ENCODE measurements around the gene WDR86.

DNA sequence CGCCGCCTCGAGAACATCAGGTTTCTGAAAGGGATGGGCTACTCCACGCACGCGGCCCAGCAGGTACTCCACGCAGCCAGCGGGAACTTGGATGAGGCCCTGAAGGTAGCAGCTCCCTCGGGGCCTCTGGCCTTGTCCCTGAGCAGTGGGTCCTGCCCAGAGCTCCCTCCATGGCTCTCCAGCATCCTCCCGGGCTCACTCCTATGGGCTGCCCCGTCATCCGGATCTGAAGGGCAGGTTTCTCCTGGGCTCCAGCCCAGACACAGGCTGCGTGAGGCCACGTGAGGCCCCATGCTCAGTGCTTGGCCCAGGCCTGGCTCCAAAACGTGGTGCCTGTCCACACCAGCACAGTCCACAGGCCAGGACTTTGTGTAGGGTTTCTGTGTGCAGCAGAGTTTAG is 35.7 kb downstream of the WDR86 start:
- TF ChIP-seq MXI1 (conservative IDR thresholded peaks at IDR 0.05; ENCODE audit: poor library complexity, severe bottlenecking) (no peak), TAF1 (IDR thresholded peaks at IDR 0.05; ENCODE audit: low read depth) (no peak), EP300 (conservative IDR thresholded peaks at IDR 0.05; ENCODE audit: poor library complexity, severe bottlenecking) (no peak), EZH2 (IDR thresholded peaks at IDR 0.05; ENCODE audit: borderline replicate concordance, insufficient read depth, low read length, poor library complexity, severe bottlenecking) (no peak), RAD21 (conservative IDR thresholded peaks at IDR 0.05) (no peak), CTCF (IDR thresholded peaks at IDR 0.05; ENCODE audit: poor library complexity, severe bottlenecking) (no peak), POLR2AphosphoS5 (IDR thresholded peaks at IDR 0.05) (no peak), SMC3 (conservative IDR thresholded peaks at IDR 0.05; ENCODE audit: poor library complexity) (no peak)
- TF ChIP-seq, protein P1, sequence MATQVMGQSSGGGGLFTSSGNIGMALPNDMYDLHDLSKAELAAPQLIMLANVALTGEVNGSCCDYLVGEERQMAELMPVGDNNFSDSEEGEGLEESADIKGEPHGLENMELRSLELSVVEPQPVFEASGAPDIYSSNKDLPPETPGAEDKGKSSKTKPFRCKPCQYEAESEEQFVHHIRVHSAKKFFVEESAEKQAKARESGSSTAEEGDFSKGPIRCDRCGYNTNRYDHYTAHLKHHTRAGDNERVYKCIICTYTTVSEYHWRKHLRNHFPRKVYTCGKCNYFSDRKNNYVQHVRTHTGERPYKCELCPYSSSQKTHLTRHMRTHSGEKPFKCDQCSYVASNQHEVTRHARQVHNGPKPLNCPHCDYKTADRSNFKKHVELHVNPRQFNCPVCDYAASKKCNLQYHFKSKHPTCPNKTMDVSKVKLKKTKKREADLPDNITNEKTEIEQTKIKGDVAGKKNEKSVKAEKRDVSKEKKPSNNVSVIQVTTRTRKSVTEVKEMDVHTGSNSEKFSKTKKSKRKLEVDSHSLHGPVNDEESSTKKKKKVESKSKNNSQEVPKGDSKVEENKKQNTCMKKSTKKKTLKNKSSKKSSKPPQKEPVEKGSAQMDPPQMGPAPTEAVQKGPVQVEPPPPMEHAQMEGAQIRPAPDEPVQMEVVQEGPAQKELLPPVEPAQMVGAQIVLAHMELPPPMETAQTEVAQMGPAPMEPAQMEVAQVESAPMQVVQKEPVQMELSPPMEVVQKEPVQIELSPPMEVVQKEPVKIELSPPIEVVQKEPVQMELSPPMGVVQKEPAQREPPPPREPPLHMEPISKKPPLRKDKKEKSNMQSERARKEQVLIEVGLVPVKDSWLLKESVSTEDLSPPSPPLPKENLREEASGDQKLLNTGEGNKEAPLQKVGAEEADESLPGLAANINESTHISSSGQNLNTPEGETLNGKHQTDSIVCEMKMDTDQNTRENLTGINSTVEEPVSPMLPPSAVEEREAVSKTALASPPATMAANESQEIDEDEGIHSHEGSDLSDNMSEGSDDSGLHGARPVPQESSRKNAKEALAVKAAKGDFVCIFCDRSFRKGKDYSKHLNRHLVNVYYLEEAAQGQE (IDR thresholded peaks at IDR 0.05; ENCODE audit: borderline replicate concordance) = no peak

All from neural cell (in vitro differentiated cells).